ELR (cell line): ENCODE data around the gene ZFP64.
A peak's percentile ranks its signal among the peaks of the same experiment; 100 is the strongest.

Experiments
- DNase-seq: peaks from one replicate; pipeline ENCODE4 v3.0.0-alpha.2; 2015; ENCODE audit warnings: low read depth

Gene ZFP64

DNA sequence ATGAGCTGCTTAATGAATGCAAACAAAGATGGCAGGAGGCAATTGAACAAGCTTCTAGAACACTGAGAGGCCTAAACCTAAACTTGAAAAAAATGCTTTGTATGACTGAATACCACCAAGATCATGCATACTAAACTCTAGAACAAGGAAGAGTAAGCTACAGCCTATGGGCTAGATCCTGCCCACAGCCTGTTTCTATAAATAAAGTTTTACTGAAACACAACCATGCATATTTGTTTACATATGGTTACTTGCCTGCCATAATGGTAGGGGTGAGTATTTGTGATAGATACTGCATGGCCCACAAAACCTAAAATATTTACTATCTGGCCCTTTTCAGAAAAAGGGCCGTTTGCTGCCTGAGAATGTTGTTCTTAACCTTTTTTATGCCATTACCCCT, 37.0 kb downstream of the ZFP64 start:
- DNase-seq, result no peak

DNA sequence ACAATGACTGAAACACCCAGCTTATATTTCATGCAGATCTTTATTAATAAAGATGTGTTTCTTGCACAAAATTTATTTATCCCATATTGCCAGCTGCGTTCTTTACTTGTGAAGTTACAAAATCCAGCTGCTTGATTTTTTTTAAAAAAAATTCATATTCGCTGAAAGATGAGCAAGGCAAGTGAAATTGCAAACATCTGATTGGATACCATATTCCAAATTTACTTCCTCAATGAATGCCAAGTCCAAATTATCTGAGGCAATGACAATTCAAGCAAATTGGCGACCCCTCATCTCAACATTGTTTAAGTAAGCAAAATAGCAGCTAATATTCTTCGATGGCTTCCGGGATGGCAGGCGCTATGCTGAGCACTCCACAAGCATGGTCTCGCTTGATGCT, 37.7 kb downstream of the ZFP64 start:
- no peak for DNase-seq

DNA sequence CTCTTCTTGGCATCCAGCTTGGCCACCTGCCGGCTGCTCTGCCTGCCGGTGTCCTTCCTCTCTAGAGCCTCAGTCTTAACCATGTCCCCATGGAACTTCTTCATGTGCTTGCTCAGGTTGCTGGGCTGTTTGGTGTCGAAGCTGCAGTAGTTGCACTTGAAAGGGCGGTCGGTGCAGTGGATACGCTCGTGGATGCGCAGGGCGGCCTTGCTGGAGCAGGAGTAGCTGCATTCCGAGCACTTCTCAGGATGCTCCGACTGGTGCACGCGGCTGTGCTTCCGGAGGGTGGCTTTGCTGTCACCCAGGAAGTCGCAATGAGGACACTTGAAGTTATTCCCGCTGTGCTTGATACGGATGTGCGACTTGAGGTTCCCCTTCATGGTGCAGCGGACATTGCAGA, 38.7 kb downstream of the ZFP64 start:
- no peak for DNase-seq

DNA sequence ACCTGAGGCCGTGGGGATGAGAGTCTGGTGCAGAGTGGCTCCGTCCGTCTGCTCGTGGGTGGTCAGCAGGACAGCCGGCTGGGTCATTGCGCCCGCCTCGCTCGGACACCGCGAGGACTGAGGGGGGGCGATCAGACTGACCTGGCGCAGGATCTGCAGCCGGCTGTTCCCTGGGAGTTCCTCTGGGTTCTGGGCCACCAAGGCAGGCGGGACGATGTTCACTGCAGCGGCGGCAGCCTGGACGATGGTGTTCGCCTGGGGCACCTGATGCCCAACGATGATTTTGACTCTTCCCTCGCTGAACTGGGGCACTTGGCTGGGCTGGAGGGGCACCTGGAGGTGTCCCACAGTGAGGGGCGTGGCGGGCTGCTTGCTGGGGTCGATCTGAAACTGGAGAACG, 39.2 kb downstream of the ZFP64 start:
- no peak for DNase-seq

DNA sequence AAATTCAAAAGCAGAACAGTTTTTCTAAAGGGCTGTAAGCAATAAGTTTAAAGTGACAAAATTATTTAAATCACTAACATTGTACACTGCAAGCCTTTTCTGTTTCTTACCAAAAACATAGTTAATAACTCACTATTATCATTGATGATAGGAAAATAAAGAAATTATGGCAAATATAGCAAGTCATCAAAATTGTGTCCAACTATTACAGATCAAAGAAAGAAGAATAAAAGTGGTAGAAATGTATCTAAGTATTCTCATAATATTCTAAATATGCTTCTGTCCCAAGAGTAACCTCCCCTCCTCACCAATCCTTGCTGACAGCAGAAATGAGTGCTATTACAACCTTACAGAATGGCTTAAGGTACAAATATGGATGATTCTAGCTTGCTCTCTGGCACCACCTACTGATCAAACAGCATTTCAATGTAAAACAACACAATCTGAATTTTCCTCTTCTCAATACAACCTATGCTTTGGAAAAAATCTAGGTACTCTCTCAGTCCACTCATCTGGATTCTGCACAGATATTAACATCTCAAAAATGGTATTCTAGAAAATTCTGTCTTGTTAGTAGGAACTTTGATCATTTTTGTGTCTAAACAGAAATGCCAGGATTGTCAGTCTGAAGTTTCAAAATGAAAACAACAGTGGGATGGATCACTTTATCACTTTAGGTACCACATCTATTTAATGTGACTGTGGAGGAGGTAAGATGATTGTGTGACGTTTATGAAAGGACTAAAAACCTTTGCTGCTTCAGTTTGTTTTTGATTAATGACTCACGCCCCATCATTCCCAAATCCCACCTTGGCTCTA, 40.9 kb downstream of the ZFP64 start:
- peak; percentile 64 for DNase-seq

DNA sequence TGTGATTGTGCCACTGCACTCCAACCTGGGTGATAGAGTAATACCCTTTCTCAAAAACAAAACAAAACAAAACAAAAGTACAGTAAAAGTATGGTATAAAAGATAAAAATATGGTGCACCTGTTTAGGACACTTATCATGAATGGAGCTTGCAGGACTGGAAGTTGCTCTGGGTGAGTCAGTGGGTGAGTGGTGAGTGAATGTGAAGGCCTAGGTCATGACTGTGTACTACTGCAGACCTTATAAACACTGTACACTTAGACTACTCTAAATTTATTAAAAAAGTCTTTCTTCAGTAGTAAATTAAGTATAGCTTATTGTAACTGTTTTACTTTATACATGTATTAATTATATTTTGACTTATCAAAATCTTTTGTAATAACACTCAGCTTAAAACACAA, 46.0 kb downstream of the ZFP64 start:
- DNase-seq, result peak; percentile 48

DNA sequence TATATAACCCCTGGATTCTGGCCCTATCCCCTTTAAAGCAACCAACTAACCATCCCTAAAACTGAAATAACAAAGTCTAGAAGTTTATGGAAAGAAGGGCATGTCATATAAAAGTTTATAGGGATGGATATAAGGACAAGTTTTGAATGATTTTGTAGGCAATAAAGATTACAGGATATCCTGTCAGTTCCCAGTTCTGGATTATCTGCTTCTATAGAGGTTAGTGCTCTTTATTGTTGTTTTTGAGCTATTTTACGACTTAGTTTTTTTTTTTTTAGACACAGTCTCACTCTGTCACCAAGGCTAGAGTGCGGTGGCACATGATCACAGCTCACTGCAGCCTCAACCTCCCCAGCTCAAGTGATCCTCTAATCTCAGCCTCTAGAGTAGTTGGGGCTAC, 48.3 kb downstream of the ZFP64 start:
- DNase-seq, result no peak

DNA sequence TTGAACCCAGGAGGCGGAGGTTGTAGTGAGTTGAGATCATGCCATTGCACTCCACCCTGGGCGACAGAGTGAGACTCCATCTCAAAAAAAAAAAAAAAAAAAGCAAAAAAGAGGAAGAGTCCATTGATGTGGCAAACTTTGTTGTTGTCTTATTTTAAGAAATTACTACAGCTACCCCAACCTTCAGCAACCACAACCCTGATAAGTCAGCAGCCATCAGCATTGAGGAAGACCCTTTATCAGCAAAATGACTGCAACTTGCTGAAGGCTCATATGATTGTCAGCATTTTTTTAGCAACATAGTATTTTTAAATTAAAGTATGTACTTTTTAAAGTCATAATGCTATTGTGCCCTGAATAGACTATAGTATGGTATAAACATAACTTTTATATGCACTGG, 48.8 kb downstream of the ZFP64 start:
- DNase-seq, result no peak

DNA sequence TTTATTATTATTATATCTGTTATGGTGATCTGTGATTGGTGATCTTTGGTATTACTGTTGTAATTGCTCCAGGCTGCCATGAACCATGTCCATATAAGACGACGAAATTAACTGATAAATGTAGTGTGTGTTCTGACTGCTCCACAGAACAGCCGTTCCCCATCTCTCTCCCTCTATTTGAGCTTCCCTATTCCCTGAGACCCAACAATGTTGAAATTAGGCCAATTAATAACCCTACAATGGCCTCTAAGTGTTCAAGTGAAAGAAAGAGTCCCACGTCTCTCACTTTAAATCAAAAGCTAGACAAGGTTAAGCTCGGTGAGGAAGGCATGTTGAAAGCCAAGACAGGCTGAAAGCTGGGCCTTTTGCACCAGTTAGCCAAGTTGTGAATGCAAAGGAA, 51.6 kb downstream of the ZFP64 start:
- no peak for DNase-seq

DNA sequence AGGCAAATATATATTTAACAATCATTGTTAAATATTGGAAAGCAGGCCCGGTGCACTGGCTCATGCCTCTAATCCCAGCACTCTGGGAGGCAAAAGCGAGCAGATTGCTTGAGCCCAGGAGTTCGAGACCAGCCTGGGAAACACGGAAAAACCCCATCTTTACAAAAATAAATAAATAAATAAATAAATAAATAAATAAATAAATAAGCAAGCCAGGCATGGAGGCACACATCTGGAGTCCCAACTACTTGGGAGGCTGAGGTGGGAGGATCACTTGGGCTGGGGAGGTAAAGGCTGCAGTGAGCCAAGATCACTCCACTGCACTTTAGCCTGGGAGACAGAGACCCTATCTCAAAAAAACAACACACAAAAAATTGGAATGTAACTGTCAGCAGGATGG, 53.7 kb downstream of the ZFP64 start:
- no peak for DNase-seq

DNA sequence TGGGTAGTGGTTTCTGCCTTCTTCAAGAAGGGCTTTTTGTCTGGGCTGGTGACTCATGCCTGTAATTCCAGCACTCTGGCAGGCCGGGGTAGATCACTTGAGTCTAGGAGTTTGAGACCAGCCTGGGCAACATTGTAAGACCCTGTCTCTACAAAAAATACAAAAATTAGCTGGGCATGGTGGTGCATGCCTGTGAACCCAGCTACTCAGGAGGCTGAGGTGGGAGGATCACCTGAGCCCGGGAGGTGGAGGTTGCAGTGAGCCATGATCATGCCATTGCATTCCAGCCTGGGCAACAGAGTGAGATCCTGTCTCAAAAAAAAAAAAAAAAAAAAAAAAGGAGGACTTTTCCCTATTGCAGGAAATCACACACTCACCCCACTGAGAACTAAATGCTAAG, 57.9 kb downstream of the ZFP64 start:
- DNase-seq, result peak; percentile 43

DNA sequence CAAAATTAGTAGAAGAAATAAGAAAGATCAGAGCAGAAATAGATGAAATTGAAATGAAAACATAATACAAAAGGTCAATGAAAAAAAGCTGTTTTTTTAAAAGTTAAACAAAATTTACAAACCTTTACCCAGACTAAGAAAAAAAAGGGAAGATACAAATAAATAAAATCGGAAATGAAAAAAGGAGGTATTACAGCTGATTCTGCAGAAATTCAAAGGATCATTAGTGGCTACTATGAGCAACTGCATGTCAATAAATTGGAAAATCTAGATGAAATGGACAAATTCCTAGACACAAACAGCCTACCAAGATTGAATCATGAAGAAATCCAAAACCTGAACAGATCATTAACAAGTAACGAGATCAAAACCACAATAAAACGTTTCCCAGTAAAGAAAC, 59.2 kb downstream of the ZFP64 start:
- DNase-seq, result no peak

DNA sequence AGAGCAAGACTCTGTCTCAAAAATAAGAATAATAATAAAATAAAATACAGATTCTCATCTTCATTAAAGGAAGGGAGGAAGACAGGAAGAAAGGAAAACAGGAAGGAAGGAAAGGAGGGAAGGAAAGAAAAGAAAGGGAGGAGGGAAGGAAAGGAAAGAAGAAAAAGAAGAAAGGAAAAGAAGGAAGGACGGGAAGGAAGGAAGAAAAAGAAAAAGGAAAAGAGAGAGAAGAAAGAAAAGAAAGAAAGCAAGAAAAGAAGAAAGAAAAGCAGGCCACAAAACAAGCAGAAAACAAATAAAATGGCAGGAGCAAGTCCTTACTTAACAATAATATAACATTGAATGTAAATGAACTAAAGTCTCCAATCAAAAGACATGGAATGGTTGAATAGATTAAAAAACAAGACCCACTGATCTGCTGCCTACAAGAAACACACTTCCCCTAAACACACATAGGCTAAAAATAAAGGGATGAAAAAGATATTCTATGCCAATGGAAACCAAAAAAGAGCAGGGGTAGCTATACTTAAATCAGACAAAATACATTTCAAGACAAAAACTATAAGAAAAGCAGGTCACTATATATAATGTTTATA, 60.4 kb downstream of the ZFP64 start:
- no peak for DNase-seq

DNA sequence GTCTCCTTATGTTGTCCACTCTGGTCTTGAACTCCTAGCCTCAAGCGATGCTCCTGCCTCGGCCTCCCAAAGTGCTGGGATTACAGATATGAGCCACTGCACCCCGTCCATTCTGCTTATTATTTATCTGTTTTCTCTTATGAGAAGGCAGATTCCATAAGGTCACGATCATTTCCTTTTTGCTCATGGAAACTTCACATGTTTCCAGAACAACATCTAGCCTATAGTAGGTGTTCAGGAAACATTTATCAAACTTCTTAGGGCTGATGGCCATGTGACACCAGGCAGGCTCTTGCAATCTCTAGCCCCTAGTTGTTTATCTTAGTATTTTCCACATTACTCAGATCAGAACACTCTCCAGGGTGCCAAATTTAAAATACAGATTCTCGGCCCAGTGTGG, 61.2 kb downstream of the ZFP64 start:
- peak; percentile 54 for DNase-seq

DNA sequence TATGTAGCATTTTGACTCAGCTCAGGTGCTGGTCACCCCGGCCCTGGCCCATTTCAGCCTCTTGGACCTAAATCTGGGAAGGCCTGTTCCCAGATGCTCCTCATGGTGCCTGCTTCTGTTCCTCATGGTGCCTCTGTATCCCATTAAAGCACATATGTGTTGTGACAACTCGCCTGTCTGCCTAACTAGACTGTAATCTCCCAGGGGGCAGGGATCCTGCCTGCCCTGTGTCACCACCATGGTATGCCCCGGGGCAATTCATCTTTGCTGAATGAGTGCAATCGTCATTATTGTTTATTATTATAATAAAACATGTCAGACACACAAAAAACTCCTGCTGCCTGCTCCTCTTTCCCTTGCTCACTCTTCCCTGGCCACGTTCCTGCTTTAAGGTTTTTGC, 62.0 kb downstream of the ZFP64 start:
- peak; percentile 49 for DNase-seq

DNA sequence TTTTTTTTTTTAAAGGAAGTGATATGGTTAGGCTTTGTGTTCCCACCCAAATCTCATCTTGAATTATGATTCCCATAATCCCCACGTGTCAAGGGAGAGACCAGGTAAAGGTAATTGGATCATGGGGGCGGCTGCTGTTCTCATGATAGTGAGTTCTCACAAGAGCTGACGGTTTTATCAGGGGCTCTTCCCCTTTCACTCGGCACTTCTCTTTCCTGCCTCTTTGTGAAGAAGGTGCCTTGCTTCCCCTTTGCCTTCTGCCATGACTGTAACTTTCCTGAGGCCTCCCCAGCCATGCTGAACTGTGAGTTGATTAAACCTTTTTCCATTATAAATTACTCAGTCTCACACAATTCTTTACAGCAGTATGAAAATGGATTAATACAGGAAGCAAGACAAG, 64.3 kb downstream of the ZFP64 start:
- DNase-seq, result no peak

DNA sequence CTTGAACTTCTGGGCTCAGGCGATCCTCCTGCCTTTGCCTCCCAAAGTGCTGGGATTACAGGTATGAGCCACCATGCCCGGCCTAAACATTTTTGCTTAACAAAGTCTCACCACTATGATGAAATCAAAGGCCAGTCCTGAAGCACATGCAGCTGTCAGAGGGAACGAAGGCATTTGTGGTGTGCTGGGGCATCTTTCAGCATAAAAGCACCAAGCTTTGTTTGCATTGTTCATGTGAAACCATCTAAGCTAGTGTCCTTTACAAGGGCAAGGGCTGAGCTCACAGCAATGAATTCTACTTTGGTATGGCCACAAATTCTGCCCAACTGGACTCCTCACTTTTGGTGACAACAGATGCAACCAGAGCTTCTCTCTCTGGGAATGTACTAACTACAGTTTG, 66.8 kb downstream of the ZFP64 start:
- DNase-seq, result no peak

DNA sequence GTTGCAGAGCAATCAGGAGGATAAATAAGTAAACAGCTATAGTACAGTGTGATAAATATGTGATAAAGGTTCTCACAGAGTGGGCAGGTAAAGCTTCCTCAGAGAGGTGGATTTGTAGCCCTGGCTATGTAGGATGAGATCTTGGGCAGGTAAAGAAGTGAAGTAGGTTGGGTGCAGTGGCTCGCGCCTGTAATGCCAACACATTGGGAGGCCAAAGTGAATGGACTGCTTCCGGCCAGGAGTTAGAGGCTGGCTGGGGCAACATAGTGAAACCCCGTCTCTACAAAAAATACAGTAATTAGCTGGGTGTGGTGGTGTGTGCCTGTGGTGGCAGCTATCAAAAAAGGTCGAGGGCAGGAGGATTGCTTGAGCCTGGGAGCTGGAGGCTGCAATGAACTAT, 72.9 kb downstream of the ZFP64 start:
- DNase-seq, result no peak

DNA sequence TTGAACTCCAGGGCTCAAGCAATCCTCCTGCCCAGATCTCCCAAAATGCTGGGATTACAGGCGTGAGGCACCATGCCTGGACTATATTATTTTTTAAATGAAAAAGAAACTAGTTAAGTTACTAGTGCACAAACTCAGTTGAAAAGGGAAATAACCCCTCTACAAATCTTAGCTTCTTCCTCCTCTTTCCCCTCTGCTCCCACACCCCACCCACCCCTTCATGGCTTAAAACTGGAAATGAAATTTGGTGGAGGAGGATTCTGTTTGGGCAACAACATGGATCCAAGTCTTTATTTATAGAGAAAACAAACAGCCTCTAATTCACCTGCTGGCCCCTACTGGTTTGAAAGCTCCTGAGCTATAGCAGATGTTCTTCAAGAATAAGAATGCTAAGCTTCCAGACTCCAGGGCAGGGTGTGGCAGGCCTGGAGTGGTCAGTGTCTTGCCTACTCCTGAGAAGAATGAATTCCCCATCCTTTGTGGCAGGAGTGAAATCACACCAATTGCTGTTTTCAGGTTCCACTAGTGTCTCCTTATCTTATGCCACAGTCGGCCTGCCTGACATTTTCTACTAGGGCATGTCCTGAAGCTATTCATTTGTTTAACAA, 73.5 kb downstream of the ZFP64 start:
- DNase-seq, result no peak

DNA sequence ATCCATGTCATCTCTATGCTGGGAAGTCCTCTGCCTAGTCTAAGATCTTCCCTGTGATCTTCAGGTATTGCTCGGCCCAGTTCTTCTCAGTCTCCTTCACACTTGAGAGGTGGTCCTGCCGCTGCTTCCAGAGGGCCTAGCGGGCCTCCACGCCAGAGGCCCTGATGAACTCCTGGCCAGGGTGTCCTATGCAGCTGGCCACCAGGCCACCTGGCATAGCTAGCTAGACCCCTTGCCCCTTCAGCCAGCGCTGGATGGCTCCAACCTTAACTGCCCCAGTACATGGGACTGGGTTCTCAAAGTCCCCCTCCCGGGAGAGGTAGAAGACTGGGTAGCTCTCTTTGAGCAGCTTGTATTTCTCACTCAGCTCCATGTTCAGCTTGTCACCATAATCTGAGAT, 81.1 kb downstream of the ZFP64 start:
- DNase-seq, result no peak

DNA sequence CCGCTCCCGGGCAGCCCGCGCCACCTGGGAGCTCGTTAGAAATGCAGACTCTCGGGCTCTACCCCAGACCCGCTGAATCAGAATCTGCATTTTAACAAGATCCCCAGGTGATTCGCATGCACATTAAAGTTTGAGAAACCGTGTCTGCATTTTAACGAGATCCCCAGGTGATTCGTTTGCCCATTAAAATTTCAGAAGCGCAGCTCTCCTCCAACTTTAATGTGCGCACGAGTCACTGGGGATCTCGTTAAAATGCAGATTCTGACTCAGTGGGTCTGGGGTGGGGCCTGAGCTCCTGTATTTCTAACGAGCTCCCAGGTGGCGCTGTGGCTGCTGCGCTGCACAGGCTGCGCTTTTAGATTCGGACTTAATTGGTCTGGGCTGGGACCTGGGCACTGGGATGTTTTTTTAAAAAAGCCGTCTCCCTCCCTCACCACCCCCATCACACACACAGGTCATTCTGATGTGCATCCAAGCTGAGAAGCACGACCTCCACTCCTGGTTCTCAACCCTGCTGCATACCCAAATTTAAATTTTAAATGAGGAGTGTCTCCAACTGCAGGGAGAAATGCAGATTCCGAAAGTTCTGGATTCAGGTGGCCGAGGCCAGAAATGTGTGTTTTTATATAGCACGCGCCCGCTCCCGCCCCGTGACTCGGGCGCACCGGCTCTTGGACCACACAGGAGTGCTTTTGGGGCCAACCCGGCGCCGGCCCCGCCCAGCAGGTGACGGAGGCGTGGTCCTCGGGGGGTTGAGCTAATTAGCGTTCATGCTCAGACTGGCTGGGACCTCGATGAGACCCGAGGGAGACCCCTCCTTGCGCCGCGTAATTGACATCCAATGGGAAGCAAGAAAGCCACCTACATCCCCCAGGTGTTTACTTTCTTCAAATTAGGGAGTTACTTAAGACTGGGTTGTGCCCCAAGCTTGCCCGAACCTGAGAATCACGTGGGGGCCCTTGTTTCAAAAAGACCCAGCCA, 85.8 kb downstream of the ZFP64 start:
- peak; percentile 76 for DNase-seq
